Glomerular endothelial cell (primary cell): ENCODE data around the gene SPAG17. TPM values are rescaled to one million over a fixed set of nuclear protein-coding genes. Genes with fewer than 3 reads are reported as not detected.

Experiments used
- DNase-seq: peaks from one replicate; pipeline ENCODE4 v3.0.0-alpha.2; 2011; ENCODE audit warnings: low read depth, low spot score; ENCODE audit errors: extremely low read depth
- total RNA-seq: library from RNA; depleted of rRNA; stranded (reverse); fragments of >200 nt; gene quantifications from 2 replicates; pipeline ENCODE4 v1.2.3, GENCODE V29; 2015

The SPAG17 gene
- total RNA-seq, 1 donor from 2014 or later = 0.12 TPM

DNA sequence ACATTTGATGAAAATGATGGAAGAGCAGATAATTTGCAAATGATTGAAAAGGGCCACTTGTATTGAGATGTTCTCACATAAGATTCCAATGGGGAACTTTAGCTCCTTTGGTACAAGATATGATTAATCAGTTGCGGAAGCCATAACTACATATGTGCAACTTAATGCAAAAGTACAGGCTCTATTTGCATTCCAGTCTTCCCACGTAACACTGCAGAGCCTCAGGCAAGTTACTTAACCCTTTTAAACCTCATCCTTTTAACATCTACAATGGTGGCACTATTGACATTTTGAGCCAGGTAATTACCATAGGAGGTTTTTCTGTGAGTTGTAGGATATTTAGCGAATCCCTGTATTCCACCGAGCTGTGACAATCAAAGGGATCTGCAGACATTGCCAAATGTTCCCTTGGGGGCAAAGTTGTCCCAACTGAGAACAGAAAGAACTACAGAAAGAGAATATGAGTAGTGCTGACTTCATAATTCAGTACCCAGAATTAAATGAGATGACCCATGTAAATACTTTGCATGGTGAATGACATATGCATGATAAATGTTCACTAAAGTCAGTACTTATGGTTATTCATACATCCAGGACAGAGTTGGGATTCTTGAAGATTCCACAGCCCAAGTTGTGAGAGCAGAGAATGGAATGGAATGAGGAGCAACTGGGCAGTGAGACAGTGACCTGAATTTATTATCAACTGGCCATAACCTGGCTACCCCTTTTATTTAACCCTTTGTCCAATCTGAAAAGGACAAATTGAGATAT lies 62.6 kb downstream of the SPAG17 start:
- no peak for DNase-seq

DNA sequence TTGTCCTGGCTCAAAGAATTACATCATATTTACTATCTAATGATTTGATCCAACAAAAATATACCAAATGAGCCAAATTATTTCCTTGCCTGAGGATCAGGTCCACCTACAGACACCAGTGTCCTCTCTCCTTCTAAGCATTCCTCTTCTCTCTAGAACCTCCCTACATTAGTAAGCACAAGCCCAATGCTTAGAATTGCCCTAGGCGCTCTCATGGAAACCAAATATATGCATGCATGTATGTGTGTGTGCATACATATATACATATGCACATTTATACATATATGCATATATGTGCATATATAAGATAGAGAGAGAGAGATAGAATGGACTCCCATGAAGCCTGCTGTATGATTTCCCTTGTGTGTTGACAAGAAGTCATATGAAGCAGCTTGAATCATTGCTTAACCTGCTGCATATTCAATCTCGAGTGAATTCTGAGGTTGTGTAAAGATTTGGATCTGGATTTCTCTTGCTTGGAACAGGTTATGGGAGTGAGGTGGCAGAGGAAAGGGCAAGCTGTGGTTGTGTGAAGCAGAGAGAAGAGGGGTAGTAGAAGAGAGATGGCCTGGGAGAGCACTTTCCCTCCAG lies 66.1 kb downstream of the SPAG17 start:
- DNase-seq = no peak

DNA sequence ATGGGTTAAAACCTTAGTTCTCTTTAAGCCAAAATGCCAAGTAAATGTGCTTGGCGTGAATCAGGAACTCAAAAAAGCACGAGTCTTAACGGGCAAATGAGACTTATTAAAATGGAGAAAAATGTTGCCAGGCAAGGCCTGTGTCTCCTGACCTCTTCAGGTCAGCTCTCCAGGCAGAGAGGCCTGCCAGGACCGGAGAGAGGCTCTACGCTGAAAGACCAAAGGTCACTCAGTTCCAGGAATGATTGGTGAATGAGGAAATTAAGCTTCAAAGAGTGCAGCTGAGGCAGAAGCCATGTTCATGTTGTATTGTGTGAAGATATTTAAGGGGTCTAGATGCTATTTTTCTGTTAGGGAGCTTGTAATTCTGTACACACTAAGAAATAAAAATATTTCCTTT lies 66.6 kb downstream of the SPAG17 start:
- DNase-seq = no peak

DNA sequence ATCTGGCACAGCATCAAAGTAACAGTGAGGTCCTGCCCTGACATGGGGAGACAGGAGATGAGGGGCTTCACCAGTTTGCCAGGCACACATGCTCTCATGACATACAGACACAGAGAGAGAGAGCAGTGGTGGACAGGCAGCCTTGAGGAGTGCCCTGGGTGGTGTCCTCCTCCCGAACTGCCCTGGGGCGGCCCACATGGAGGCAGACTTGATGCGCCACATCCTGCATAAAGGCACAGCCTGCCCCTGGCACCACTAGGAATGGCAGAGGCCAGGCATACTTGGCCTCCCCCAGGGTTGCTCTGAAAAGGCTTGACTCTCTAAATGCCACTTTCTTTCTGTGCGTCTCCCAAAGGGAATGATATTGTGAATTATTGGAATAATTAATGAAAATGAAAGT lies 67.5 kb downstream of the SPAG17 start:
- no peak for DNase-seq

DNA sequence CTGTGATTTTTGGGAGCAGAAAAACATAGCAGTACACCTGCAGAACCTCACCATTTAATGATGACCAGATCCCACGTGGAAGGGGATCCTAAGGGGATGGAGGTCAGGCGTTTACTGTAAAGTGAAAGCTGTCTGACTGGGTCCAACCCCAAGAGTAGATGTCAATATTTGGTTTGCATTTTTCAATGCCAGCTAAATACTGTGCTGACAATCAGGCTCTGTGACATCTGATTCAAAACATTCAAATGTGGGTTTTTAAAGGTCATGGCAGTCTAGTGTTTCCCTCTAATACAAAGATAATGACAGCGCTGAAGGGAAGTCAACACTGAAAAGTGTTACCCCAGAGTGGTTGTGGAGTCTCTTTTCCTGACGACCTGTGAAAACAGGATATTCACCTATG lies 68.1 kb downstream of the SPAG17 start:
- DNase-seq = no peak

DNA sequence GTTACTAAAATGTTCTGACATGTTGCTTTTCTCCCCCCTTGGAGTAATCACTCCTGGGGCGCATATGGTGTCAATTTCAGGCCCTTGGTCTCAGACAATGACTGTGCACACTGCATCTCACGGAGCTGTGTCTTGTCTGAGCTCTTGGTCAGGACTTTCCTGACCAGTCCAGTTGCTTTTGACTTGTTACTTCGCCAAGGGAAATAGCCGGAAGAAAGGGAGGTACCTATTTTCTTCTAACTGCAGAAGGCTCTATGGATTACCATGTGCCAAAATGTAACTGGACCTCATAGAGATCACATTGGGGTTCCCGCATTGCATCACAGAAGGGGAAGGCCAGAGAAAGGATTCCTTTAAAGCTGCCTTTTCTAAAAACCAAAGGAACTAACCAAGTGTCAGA lies 68.6 kb downstream of the SPAG17 start:
- DNase-seq = no peak

DNA sequence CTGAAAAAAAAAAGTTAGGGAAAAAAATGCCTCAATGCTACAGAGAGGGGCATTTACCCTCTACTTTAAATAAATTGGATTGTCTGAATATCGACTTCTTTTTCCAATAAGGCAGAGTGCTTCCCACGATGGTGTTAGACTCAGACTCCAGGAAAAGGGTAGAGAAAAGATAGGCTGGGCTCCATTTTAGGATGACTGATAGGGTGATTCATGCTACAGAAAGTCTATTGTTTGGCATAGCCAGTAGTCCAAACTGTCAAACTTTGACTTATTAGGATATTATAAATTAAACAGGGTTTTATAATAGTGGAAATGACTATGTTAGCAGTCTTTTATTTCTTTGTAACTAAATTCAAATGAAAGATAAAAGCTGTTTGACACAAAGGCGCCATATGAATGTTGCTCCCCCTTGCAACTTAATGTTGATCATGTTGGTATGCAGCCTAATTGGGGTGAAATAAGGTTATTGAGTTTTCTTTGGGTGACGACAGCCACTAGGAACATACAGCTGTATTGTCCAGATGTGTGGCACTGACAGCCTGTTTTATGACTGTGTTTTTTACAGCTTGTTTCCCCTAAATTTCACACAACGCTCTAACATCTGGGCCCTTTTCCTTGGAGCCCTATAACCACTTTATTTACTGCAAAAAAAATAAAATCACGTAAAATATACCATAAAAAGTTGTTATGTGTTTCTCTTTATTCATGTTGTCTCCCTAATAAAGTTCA lies 69.3 kb downstream of the SPAG17 start:
- DNase-seq = no peak

DNA sequence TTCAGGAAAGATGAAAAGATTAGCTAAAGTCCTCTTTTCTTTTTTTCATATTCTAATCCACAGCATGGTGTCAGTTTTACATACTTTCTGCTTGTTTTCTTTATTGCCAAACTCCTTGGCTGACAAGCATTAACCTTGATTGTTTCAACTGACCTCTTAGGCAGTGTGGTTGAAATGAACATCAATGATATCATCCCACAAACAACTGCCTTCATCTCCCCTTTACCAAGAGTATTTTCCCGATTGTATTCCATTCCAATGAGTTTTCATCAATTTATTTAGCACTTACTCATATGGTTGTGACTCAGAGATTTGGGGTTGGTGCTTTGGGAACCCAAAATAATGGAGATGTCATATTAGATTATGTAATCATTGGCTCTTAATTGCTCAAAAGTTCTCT lies 71.8 kb downstream of the SPAG17 start:
- DNase-seq = no peak

DNA sequence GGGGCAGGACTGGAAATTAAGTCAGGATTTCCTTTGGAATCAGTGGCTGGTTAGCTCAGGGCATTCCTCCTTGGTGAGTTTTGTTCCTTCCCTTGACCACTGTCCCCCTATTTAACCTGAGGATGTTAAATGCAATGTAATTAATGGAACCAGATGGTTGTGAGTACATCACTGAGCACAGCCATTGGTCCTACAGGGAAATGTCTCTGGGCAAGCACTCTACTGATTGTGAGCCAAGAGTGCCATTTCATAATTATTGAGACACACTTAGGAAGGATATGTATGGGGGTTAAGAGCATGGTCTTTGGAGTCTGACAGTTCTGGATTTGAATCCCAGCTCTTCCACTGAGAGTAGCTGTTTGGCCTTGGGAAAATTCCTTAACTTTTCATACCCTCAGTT lies 74.4 kb downstream of the SPAG17 start:
- no peak for DNase-seq

DNA sequence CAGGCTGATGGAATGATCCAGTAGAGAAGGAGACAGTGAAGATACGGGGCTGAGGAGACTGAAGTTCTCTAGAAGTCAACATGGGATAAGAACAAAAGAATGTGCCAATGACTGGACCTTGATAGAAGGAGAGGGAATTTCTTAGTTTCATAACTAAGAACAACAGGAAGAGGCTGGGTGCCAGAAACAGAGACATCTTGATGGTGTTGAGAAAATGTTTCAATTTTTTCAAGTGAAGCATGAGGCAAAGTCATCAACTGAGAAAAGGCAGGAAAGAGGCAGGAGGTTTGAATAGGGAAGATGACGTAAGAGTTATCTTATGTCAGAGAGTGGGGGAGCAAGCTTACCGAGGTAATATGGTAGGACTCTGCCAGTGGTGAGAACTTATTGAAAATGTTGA lies 80.1 kb downstream of the SPAG17 start:
- DNase-seq = no peak

DNA sequence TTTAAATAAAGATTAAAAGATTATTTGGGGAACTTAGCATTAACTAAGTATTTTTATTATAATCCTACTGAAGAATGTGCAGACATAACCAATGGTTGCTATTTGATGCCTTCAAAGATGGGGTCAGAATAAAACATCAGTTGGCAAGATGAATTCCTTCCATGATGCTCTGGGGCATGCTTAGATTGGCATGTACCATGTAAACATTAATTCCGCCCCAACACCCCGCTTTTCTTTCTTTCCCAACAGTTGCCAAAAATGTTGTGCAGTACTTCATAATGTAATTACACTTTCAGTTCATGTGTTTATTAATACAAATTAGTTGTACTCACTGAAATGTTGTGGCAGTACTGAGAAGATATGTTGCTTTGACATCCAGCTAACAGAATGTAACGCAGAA lies 82.6 kb downstream of the SPAG17 start:
- DNase-seq = no peak

DNA sequence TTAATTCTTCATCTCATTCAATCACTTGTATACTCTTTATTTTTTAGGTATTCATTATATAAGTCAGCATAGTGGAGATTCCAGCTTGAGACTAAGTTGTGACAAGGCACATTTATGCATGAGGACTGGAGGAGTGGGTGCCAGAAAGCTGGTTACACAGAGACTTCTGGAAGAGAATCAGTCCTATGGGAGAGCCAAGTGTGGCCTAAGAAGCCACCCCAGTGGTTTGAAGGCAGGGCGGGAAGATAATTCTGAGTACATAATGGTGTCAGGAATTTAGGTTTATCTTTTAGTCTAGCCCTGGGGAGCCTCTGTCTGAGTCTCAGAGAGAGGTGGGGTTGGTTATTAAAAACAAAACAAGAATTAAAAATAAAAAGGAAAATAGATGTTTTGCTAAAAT lies 83.0 kb downstream of the SPAG17 start:
- no peak for DNase-seq

DNA sequence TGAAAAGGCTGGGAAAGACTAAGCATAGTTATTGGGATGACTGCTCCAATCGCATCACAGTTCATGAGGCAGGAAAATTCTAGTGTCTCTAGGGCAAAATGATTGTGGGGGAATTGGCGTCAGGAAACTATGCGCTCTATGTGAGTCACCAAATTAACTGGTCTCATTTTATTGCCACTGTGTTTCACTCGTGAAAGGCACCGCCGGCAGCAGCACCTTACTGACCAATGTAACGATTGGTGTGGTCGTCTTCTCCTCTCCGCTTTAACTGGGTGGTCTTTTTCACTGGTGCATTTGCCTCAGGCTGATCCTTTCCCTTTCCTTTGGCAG lies 83.5 kb downstream of the SPAG17 start:
- no peak for DNase-seq

DNA sequence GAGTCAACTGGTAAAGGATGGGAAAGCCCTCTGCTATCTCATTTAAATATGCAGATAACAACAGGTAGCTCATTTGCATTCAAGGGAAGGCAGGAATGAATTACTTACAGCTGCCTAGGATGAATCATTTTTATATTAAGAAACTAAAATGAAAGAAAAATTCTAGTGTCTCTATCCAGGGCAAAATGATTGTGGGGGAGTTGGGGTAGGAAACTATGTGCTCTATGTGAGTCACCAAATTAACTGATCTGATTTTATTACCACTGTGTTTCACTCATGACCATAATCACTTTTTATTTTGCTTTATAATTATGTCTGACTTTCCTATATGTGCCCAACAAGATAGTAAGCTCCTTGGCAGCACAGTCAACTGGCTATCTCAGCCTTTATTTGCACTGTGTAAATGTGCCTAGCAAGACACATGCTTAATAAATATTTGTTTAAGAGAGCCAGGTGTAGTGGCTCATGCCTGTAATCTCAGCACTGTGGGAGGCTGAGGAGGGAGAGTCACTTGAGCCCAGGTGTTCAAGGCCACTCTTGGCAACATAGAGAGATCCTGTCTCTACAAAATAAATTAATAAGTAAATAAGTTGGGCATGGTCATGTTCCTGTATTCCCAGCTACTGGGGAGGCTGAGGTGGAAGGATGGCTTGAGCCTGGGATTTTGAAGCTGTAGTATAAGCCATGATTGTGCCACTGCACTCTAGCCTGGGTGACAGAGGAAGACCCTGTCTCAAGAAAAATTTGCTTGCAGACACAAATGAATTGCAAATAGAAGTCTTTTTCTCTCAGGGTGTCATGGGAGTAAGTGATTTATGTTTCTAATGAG lies 84.1 kb downstream of the SPAG17 start:
- no peak for DNase-seq

DNA sequence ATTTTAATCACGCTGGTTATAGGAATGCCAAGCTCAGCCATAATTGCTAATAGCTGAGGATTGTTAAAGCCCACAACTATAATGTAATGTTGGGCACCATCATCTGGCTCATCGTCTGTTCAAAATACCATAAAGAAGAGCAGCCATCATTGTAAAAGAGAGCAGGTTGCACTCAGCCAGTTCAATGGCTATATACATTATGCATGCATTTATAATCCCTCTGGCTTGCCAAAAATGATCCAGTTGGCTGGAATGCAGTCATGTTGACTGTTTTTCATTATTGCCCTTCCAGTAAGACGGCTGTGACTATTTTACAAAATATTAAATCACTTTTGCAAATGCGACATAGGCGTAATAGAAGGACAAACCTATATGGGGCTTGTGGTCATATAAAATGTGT lies 85.3 kb downstream of the SPAG17 start:
- no peak for DNase-seq

DNA sequence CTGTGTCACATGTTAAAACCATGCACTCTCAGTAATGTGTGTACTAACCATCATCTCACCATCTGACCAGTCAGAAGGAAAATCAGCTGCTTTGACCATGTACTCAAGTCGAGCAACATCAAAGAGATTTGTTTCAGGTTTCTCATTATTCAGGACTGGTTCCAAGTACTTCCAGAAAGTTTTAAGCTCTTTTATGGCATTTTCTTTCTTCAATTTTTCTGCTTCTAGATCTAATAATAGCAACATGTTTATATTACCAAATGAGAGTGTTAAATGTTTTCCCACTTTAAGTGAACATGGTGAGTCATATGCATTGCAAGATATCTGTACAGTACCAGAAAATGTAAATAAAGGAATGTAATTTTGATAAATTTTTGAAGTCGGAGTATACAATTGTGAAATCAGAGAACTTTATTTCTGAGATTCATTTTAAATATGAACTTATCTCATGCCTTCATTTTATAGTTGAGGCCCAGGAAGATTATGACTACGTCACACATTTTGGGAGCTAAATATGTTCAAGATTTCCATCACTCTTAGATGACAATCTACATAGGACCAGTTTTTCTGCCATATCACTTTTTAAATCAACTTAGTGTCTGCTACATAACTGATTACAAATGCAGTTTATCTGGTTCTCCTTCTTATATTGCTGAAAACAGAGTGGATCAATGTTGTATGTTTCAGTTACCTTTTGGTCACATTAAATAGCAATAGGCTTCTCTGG lies 87.2 kb downstream of the SPAG17 start:
- DNase-seq = no peak

DNA sequence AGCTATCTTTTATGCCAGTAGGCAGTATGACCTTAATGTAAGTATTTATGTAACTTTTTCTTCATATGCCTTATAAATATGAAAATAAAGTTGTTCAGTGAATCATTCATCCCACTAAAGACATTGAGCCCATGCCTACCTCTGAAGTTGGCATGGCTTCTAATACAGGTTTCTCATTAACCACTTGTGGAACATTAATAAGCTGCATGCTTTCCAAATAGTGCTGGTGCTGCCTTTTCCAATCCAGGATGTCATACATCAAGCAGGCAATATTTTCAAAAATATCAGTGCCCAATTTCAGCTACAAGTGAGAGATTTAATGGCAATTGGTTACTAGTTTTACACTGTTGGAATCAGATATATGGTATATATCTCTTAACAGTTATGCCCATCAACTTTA lies 92.0 kb downstream of the SPAG17 start:
- no peak for DNase-seq

DNA sequence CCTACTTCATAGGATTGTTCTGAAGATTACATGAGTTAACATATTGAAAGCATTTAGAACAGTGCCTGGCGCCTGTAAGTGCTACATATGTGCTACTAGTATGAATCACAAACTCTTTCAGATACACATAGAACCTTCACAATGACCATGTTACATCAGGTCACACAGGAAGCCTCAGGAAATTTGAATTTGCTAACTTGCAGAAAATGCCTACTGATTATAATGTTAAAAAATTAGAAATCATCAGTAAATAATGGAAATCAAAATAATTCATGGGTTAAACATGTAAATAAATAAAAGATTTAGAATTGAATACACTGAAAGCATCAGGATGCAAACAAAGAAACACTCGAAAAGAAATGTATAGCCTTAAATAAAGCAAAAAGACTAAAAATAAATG lies 94.9 kb downstream of the SPAG17 start:
- DNase-seq = no peak

DNA sequence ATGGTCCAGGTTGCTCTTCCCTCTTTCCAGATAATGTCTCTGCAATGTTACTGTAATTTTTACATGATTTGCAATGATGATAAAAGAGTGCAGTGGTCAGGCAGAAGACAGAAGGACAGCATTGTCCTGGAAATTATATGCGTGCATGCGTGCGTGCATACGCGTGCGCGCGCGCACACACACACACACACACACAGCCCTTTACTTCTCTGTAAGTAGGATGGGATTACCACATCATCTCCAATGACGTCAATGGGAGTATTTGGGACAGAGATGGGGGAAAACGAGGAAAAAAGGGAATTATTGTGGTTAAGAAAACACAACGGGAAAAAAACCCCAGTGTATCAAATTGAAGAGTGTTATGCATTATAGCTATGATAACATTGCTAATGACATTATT lies 99.7 kb downstream of the SPAG17 start:
- no peak for DNase-seq

DNA sequence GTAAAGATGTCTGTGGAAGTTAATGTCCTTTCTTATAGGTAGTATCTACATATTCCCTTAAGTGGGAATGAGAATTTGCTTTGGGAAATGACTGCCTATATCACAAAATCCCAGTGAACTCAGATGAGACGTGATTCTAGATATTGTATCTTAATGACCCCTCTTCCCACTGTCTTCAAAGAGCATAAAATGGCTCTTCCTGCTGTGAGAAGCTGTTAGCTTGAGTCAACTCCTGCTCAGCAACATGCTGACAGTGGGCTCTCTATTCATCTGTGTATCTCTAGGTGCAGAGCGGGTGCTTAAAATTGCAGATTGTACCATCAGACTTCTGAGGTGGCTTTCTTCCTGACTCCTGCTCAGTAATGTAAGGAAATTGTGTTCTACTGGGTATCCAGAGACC lies 100.6 kb downstream of the SPAG17 start:
- no peak for DNase-seq

DNA sequence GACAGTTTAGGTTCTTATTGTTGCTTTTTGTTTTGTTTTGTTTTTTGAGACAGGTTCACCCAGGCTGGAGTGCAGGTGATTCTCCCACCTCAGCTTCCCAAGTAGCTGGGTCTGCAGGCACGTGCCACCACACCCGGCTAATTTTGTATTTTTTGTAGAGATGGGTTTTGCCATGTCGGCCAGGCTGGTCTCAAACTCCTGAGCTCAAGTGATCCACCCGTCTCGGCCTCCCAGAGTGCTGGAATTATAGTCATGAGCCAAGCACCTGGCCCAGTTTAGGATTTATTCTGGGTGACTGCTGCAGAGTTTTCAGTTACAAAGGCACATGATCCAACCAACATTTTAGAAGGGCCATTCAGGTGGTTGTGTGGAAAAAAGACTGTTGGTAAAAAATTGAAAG lies 102.0 kb downstream of the SPAG17 start:
- no peak for DNase-seq
